Kidney capillary endothelial cell (primary cell): ENCODE results near the gene SMCO3.

ENCODE experiments used
- DNase-seq: peaks from one replicate; pipeline ENCODE4 v3.0.0-alpha.2; 2018; ENCODE audit warnings: low spot score

The SMCO3 gene

GRCh38 chr12:14814014-14814413, at the start of gene SMCO3:
Gene SMCO3, minus strand, starts transcription at chr12:14814182. Its CDS starts 7,502 bp downstream, at chr12:14806680.
- DNase-seq: no peak

GRCh38 chr12:14860490-14860889, 46.5 kb upstream of the SMCO3 start:
- DNase-seq: no peak

- no peak for DNase-seq
These were observed 44.5 kb upstream of the SMCO3 start for GRCh38 chr12:14858513-14858912.

- no peak for DNase-seq
These were observed 40.7 kb upstream of the SMCO3 start for GRCh38 chr12:14854586-14855183.

- DNase-seq: no peak
These were observed 40.0 kb upstream of the SMCO3 start for GRCh38 chr12:14853961-14854360.

- no peak for DNase-seq
These were observed 38.9 kb upstream of the SMCO3 start for GRCh38 chr12:14852880-14853279.

GRCh38 chr12:14850929-14851663, 37.1 kb upstream of the SMCO3 start:
- no peak for DNase-seq

GRCh38 chr12:14849661-14850060, 35.7 kb upstream of the SMCO3 start:
- DNase-seq: no peak

GRCh38 chr12:14846876-14847580, 33.0 kb upstream of the SMCO3 start:
- DNase-seq: no peak

GRCh38 chr12:14846042-14846587, 32.1 kb upstream of the SMCO3 start:
- no peak for DNase-seq

GRCh38 chr12:14845350-14845750, 31.4 kb upstream of the SMCO3 start:
- peak; percentile 55 for DNase-seq

- DNase-seq: no peak
These were observed 30.4 kb upstream of the SMCO3 start for GRCh38 chr12:14844401-14844800.

GRCh38 chr12:14843425-14843887, 29.5 kb upstream of the SMCO3 start, which contains the start of gene ART4:
Gene ART4, minus strand, starts transcription at chr12:14843526. Its CDS starts 413 bp downstream, at chr12:14843113.
- DNase-seq: no peak

GRCh38 chr12:14842315-14842714, 28.3 kb upstream of the SMCO3 start:
- no peak for DNase-seq

- peak; percentile 24 for DNase-seq
These were observed 27.8 kb upstream of the SMCO3 start for GRCh38 chr12:14841761-14842160.

GRCh38 chr12:14840616-14841015, 26.6 kb upstream of the SMCO3 start:
- DNase-seq: no peak

- no peak for DNase-seq
These were observed 25.3 kb upstream of the SMCO3 start for GRCh38 chr12:14839262-14839661.

- peak; percentile 65 for DNase-seq
These were observed 22.6 kb upstream of the SMCO3 start for GRCh38 chr12:14836336-14837210.

GRCh38 chr12:14834509-14834908, 20.5 kb upstream of the SMCO3 start:
- no peak for DNase-seq

GRCh38 chr12:14833952-14834351, 20.0 kb upstream of the SMCO3 start:
- DNase-seq: no peak

- DNase-seq: no peak
These were observed 19.4 kb upstream of the SMCO3 start for GRCh38 chr12:14833336-14833735.

GRCh38 chr12:14828892-14829291, 14.9 kb upstream of the SMCO3 start:
- DNase-seq: no peak
